HepG2 (cell line): ENCODE results near the gene ERH. TPM values are rescaled to one million over a fixed set of nuclear protein-coding genes. Genes with fewer than 3 reads are reported as not detected.

Source experiments
- AGO2 ChIP-seq: fragments of 200-400 bp; formaldehyde crosslinking; optimal IDR thresholded peaks from 2 replicates; pipeline ENCODE3; 2017; ENCODE audit warnings: mild to moderate bottlenecking, low read depth, low read length, moderate library complexity
- BRD4 ChIP-seq: sonication (generic); formaldehyde crosslinking; IDR thresholded peaks from 2 replicates; pipeline ENCODE4 v1.4.0; 2020; ENCODE audit warnings: missing genetic modification reagents
- CBX1 ChIP-seq: IDR thresholded peaks from one replicate; pipeline ENCODE4 v1.6.1; 2016; ENCODE audit warnings: antibody characterized with exemption, low read depth
- MATR3 ChIP-seq: sonication (generic); formaldehyde crosslinking; IDR thresholded peaks from 2 replicates; pipeline ENCODE4 v1.4.0; 2020; ENCODE audit warnings: missing genetic modification reagents
- MAZ ChIP-seq, 2 experiments: sonication (generic) in 1 of 2; formaldehyde crosslinking in 1 of 2; IDR thresholded peaks; 2 replicates each; pipeline versions ENCODE4 v1.5.0 to v1.6.1; 2012 to 2020; ENCODE audit warnings: low read depth in 2 of 2, mild to moderate bottlenecking in 2 of 2, borderline replicate concordance in 1 of 2, improper control_type of control experiment in 1 of 2, low read length in 1 of 2, missing genetic modification reagents in 1 of 2, moderate library complexity in 1 of 2
- MED8 ChIP-seq: sonication (generic); formaldehyde crosslinking; IDR thresholded peaks from 2 replicates; pipeline ENCODE4 v1.8.1; 2023; ENCODE audit warnings: mild to moderate bottlenecking, missing genetic modification reagents; ENCODE audit not compliant: insufficient replicate concordance
- MZF1 ChIP-seq: sonication (generic); formaldehyde crosslinking; IDR thresholded peaks from 2 replicates; pipeline ENCODE4 v1.8.1; 2023; ENCODE audit warnings: mild to moderate bottlenecking, missing genetic modification reagents, borderline replicate concordance
- NCOA5 ChIP-seq: sonication (generic); formaldehyde crosslinking; IDR thresholded peaks from 2 replicates; pipeline ENCODE4 v1.4.0; 2020; ENCODE audit warnings: missing genetic modification reagents
- REXO4 ChIP-seq: sonication (generic); formaldehyde crosslinking; IDR thresholded peaks from 2 replicates; pipeline ENCODE4 v1.8.0; 2022; ENCODE audit warnings: missing genetic modification reagents, mild to moderate bottlenecking, borderline replicate concordance
- SIX1 ChIP-seq: sonication (generic); formaldehyde crosslinking; IDR thresholded peaks from 2 replicates; pipeline ENCODE4 v1.4.0; 2020; ENCODE audit warnings: missing genetic modification reagents, borderline replicate concordance
- TCF7L2 ChIP-seq: IDR thresholded peaks from 2 replicates; pipeline ENCODE4 v1.6.1; 2011; ENCODE audit warnings: mild to moderate bottlenecking, low read depth, low read length, moderate library complexity
- ZNF441 ChIP-seq: sonication (generic); formaldehyde crosslinking; IDR thresholded peaks from 2 replicates; pipeline ENCODE4 v1.7.0; 2021; ENCODE audit warnings: missing genetic modification reagents, borderline replicate concordance
- ZNF557 ChIP-seq: sonication (generic); formaldehyde crosslinking; IDR thresholded peaks from 2 replicates; pipeline ENCODE4 v1.4.0; 2020; ENCODE audit warnings: missing genetic modification reagents
- ZNF616 ChIP-seq: sonication (generic); formaldehyde crosslinking; IDR thresholded peaks from 2 replicates; pipeline ENCODE4 v1.5.0; 2020; ENCODE audit warnings: low read depth, mild to moderate bottlenecking, missing genetic modification reagents
- ZNF691 ChIP-seq: sonication (generic); formaldehyde crosslinking; IDR thresholded peaks from 2 replicates; pipeline ENCODE4 v1.4.0; 2020; ENCODE audit warnings: missing genetic modification reagents, low read depth, mild to moderate bottlenecking, borderline replicate concordance
- polyA plus RNA-seq, 8 experiments: library from polyadenylated mRNA; depleted of rRNA in 3 of 8; stranded (reverse) in 7 of 8; unstranded in 1 of 8; fragments of >200 nt; fragmentation: Illumina TruSeq in 4 of 8; extraction: Trizol in 4 of 8; gene quantifications; 2 replicates each; pipeline versions ENCODE4 v1.2.1 to v1.2.3, GENCODE V29; 2011 to 2016; ENCODE audit warnings: low read depth in 4 of 8, missing spikeins in 1 of 8, mixed read lengths in 1 of 8; ENCODE audit not compliant: insufficient read depth in 1 of 8
- total RNA-seq, 5 experiments: library from RNA; depleted of rRNA; stranded (reverse); fragments of >200 nt; fragmentation: Illumina TruSeq; extraction: Trizol; gene quantifications; 2 replicates each; pipeline ENCODE4 v1.2.3, GENCODE V29; 2016; ENCODE audit warnings: low read depth in 1 of 5
- TF ChIP-seq, protein P1 (sequence below): sonication (generic); formaldehyde crosslinking; IDR thresholded peaks from 2 replicates; pipeline ENCODE4 v1.9.0; 2021; ENCODE audit warnings: missing genetic modification reagents, borderline replicate concordance
- TF ChIP-seq, protein P2 (sequence below): IDR thresholded peaks from 2 replicates; pipeline ENCODE4 v1.6.1; 2016
- TF ChIP-seq, protein P3 (sequence below): sonication (generic); formaldehyde crosslinking; IDR thresholded peaks from 2 replicates; pipeline ENCODE4 v1.4.0; 2020; ENCODE audit warnings: low read depth, missing genetic modification reagents
- TF ChIP-seq, protein P4 (sequence below): conservative IDR thresholded peaks from 2 replicates; pipeline ENCODE4 v1.6.1; 2018; ENCODE audit warnings: missing genetic modification reagents

Gene ERH
- total and polyA plus RNA-seq, 2 of the 13 experiments (the other 11 are each of a cell fraction or from before 2014, with no cell fraction given): 105 to 341 TPM

GRCh38 chr14:69424149-69424923 lies 26.2 kb upstream of the ERH start (continued):
- TF ChIP-seq ZNF616 (no peak), MED8 (CRISPR knock-in tag) (no peak), BRD4 (CRISPR knock-in tag) (no peak), AGO2 (no peak), NCOA5 (CRISPR knock-in tag) (no peak), ZNF557 (CRISPR knock-in tag) (no peak), ZNF441 (CRISPR knock-in tag) (no peak), ZNF691 (CRISPR knock-in tag) (no peak), MAZ (IDR thresholded peaks at IDR 0.05; ENCODE audit: borderline replicate concordance, low read depth, low read length) (no peak), MAZ (CRISPR knock-in tag; IDR thresholded peaks at IDR 0.05; ENCODE audit: low read depth) (no peak), SIX1 (CRISPR knock-in tag) (peak; percentile 36; the same call in 1 of the 2 replicates), REXO4 (CRISPR knock-in tag) (no peak), MZF1 (CRISPR knock-in tag) (no peak), CBX1 (no peak), MATR3 (CRISPR knock-in tag) (no peak), TCF7L2 (no peak)
- TF ChIP-seq, protein P1, sequence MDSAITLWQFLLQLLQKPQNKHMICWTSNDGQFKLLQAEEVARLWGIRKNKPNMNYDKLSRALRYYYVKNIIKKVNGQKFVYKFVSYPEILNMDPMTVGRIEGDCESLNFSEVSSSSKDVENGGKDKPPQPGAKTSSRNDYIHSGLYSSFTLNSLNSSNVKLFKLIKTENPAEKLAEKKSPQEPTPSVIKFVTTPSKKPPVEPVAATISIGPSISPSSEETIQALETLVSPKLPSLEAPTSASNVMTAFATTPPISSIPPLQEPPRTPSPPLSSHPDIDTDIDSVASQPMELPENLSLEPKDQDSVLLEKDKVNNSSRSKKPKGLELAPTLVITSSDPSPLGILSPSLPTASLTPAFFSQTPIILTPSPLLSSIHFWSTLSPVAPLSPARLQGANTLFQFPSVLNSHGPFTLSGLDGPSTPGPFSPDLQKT (CRISPR knock-in tag): no peak
- TF ChIP-seq, protein P2, sequence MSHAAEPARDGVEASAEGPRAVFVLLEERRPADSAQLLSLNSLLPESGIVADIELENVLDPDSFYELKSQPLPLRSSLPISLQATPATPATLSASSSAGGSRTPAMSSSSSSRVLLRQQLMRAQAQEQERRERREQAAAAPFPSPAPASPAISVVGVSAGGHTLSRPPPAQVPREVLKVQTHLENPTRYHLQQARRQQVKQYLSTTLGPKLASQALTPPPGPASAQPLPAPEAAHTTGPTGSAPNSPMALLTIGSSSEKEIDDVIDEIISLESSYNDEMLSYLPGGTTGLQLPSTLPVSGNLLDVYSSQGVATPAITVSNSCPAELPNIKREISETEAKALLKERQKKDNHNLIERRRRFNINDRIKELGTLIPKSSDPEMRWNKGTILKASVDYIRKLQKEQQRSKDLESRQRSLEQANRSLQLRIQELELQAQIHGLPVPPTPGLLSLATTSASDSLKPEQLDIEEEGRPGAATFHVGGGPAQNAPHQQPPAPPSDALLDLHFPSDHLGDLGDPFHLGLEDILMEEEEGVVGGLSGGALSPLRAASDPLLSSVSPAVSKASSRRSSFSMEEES (CRISPR knock-in tag): no peak
- TF ChIP-seq, protein P3, sequence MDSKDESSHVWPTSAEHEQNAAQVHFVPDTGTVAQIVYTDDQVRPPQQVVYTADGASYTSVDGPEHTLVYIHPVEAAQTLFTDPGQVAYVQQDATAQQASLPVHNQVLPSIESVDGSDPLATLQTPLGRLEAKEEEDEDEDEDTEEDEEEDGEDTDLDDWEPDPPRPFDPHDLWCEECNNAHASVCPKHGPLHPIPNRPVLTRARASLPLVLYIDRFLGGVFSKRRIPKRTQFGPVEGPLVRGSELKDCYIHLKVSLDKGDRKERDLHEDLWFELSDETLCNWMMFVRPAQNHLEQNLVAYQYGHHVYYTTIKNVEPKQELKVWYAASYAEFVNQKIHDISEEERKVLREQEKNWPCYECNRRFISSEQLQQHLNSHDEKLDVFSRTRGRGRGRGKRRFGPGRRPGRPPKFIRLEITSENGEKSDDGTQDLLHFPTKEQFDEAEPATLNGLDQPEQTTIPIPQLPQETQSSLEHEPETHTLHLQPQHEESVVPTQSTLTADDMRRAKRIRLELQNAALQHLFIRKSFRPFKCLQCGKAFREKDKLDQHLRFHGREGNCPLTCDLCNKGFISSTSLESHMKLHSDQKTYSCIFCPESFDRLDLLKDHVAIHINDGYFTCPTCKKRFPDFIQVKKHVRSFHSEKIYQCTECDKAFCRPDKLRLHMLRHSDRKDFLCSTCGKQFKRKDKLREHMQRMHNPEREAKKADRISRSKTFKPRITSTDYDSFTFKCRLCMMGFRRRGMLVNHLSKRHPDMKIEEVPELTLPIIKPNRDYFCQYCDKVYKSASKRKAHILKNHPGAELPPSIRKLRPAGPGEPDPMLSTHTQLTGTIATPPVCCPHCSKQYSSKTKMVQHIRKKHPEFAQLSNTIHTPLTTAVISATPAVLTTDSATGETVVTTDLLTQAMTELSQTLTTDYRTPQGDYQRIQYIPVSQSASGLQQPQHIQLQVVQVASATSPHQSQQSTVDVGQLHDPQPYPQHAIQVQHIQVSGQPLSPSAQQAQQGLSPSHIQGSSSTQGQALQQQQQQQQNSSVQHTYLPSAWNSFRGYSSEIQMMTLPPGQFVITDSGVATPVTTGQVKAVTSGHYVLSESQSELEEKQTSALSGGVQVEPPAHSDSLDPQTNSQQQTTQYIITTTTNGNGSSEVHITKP: no peak
- TF ChIP-seq, protein P4, sequence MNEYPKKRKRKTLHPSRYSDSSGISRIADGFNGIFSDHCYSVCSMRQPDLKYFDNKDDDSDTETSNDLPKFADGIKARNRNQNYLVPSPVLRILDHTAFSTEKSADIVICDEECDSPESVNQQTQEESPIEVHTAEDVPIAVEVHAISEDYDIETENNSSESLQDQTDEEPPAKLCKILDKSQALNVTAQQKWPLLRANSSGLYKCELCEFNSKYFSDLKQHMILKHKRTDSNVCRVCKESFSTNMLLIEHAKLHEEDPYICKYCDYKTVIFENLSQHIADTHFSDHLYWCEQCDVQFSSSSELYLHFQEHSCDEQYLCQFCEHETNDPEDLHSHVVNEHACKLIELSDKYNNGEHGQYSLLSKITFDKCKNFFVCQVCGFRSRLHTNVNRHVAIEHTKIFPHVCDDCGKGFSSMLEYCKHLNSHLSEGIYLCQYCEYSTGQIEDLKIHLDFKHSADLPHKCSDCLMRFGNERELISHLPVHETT (CRISPR knock-in tag): no peak
